Kidney (tissue), 14 donors: ENCODE results near the gene YPEL2. TPM values are rescaled to one million over a fixed set of nuclear protein-coding genes. Genes with fewer than 3 reads are reported as not detected.

Experiments used
- DNase-seq, 5 donors: peaks; one replicate each; pipeline ENCODE4 v3.0.0-alpha.2; 2013 to 2020
- FAIRE-seq: peaks from 2 replicates; lab custom pipeline; 2012; peaks lifted over from hg19 to GRCh38; lab: Jason Lieb, UNC
- H3K27ac ChIP-seq, 2 donors: one replicate each; pipeline ENCODE4 v1.7.0; 2013; ENCODE audit warnings: low read depth in 2 of 2, low read length in 2 of 2, inconsistent platforms in 1 of 2
- H3K27me3 ChIP-seq: one replicate; pipeline ENCODE4 v1.7.1; 2013; ENCODE audit warnings: low read length, inconsistent platforms; ENCODE audit not compliant: control insufficient read depth, insufficient read depth
- H3K36me3 ChIP-seq, 3 donors: one replicate each; pipeline versions ENCODE4 v1.7.0 to v1.7.1; 2013; ENCODE audit warnings: low read length in 3 of 3, control low read depth in 1 of 3, inconsistent platforms in 1 of 3; ENCODE audit not compliant: insufficient read depth in 3 of 3, control insufficient read depth in 2 of 3
- H3K4me1 ChIP-seq, 3 donors: one replicate each; pipeline versions ENCODE4 v1.7.0 to v1.7.1; 2013; ENCODE audit warnings: low read length in 3 of 3, inconsistent platforms in 1 of 3, low read depth in 1 of 3; ENCODE audit not compliant: control insufficient read depth in 2 of 3, insufficient read depth in 2 of 3
- H3K4me3 ChIP-seq, 3 donors: one replicate each; pipeline versions ENCODE4 v1.7.0 to v1.8.1; 2013; ENCODE audit warnings: low read length in 3 of 3, control low read depth in 1 of 3, inconsistent platforms in 1 of 3
- H3K9ac ChIP-seq, 3 donors: one replicate each; pipeline versions ENCODE4 v1.7.0 to v1.7.1; 2013; ENCODE audit warnings: low read length in 3 of 3, control low read depth in 1 of 3, inconsistent platforms in 1 of 3
- H3K9me3 ChIP-seq, 3 donors: one replicate each; pipeline versions ENCODE4 v1.7.0 to v1.7.1; 2013; ENCODE audit warnings: low read length in 3 of 3, control low read depth in 1 of 3, inconsistent platforms in 1 of 3; ENCODE audit not compliant: control insufficient read depth in 2 of 3, insufficient read depth in 1 of 3
- CTCF ChIP-seq: IDR thresholded peaks from 3 replicates; pipeline ENCODE4 v1.5.1; 2012; ENCODE audit warnings: mild to moderate bottlenecking, moderate library complexity, borderline replicate concordance; ENCODE audit not compliant: insufficient read depth; ENCODE audit errors: extremely low read depth
- intact Hi-C: fragments of 100-400 bp; cut with DNase I; formaldehyde crosslinking; loops from one replicate; pipeline ENCODE4 v1.11.1; 2022
- polyA plus RNA-seq: library from polyadenylated mRNA; stranded (reverse); fragments of 350-450 nt; fragmentation: Illumina TruSeq; extraction: RNeasy Lipid Tissue Mini Kit (QIAGEN cat#74804); gene quantifications from one replicate; pipeline ENCODE4 v1.2.3, GENCODE V29; 2014; ENCODE audit warnings: low read depth, low replicate concordance; ENCODE audit not compliant: insufficient read depth
- total RNA-seq: library from RNA; stranded (reverse); fragmentation: NEBNext Ultra II Directional; extraction: Animal tissue kit (Norgen Biotek cat#: 25700); gene quantifications from one replicate; pipeline ENCODE4 v1.2.1, GENCODE V29; 2021
- donor health status: control.
- donor health status: control.
- donor health status: control.
- donor health status: control.
- donor health status: control.
- donor health status: DM: yes; HTN: yes; CAD: no.
- donor health status: Normal renal cell carcinoma (clear cell type).

YPEL2 gene
- total and polyA plus RNA-seq, 2 donors from 2014 or later: 9.0 to 53.6 TPM

- no peak for TF ChIP-seq CTCF
- Histone ChIP-seq H3K27me3 (no peaks in the 10 kb centered on the region), H3K4me3 (peak overlapping the region in 1 of 3 donors; percentile 16), H3K27ac (peak overlapping the region; percentile 44 to 66), H3K9me3 (peaks cover 0 to 3% (median 0%) of the 10 kb centered on the region in 3 donors), H3K9ac (peak overlapping the region in 2 of 3 donors; percentile 23 to 43), H3K36me3 (peaks cover 0 to 3% (median 0%) of the 10 kb centered on the region in 3 donors), H3K4me1 (peaks cover 7 to 24% (median 10%) of the 10 kb centered on the region in 3 donors)
- intact Hi-C loops: no loop called here
- peak in 1 of 5 donors; percentile 55 for DNase-seq
- no peak for FAIRE-seq
Measured at GRCh38 chr17:59405944-59406705, 74.7 kb downstream of the YPEL2 start.

GRCh38 chr17:59406808-59407381, 75.4 kb downstream of the YPEL2 start:
- peak; percentile 84 for FAIRE-seq
- Histone ChIP-seq H3K4me3 (peak overlapping the region in 1 of 3 donors; percentile 12), H3K27me3 (no peaks in the 10 kb centered on the region), H3K9me3 (peaks cover 0 to 3% (median 0%) of the 10 kb centered on the region in 3 donors), H3K27ac (peak overlapping the region; percentile 45 to 51), H3K9ac (no peak overlapping the region), H3K4me1 (peaks cover 7 to 17% (median 10%) of the 10 kb centered on the region in 3 donors), H3K36me3 (no peaks in the 10 kb centered on the region)
- intact Hi-C loops: no loop called here
- TF ChIP-seq CTCF: no peak
- DNase-seq: peak in 4 of 5 donors; percentile 84 to 96 (median 90)

- intact Hi-C loops: no loop called here
- no peaks in the 10 kb centered on the region for H3K36me3 ChIP-seq
- no peak overlapping the region for H3K27ac ChIP-seq
- no peak overlapping the region for H3K9ac ChIP-seq
- H3K9me3 ChIP-seq: peaks cover 0 to 3% (median 0%) of the 10 kb centered on the region in 3 donors
- H3K4me3 ChIP-seq: no peak overlapping the region
- DNase-seq: no peak
- H3K27me3 ChIP-seq: no peaks in the 10 kb centered on the region
- no peak for TF ChIP-seq CTCF
- FAIRE-seq: no peak
- peaks cover 7 to 16% (median 9%) of the 10 kb centered on the region in 3 donors for H3K4me1 ChIP-seq
Measured at GRCh38 chr17:59409336-59410048, 78.0 kb downstream of the YPEL2 start.
